GM12872 (cell line): ENCODE measurements around the gene TNNT1.

ENCODE experiments used
- CTCF ChIP-seq: IDR thresholded peaks from 3 replicates; pipeline ENCODE4 v1.5.1; 2011; ENCODE audit warnings: low read depth, mild to moderate bottlenecking, low read length, moderate library complexity; ENCODE audit not compliant: insufficient read depth

Gene TNNT1

GRCh38 chr19:55116232-55116858 lies 32.7 kb downstream of the TNNT1 start:
- no peak for TF ChIP-seq CTCF

DNA sequence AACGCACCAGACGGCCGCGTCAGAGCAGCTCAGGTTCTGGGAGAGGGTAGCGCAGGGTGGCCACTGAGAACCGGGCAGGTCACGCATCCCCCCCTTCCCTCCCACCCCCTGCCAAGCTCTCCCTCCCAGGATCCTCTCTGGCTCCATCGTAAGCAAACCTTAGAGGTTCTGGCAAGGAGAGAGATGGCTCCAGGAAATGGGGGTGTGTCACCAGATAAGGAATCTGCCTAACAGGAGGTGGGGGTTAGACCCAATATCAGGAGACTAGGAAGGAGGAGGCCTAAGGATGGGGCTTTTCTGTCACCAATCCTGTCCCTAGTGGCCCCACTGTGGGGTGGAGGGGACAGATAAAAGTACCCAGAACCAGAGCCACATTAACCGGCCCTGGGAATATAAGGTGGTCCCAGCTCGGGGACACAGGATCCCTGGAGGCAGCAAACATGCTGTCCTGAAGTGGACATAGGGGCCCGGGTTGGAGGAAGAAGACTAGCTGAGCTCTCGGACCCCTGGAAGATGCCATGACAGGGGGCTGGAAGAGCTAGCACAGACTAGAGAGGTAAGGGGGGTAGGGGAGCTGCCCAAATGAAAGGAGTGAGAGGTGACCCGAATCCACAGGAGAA lies 33.5 kb downstream of the TNNT1 start:
- TF ChIP-seq CTCF, result no peak

DNA sequence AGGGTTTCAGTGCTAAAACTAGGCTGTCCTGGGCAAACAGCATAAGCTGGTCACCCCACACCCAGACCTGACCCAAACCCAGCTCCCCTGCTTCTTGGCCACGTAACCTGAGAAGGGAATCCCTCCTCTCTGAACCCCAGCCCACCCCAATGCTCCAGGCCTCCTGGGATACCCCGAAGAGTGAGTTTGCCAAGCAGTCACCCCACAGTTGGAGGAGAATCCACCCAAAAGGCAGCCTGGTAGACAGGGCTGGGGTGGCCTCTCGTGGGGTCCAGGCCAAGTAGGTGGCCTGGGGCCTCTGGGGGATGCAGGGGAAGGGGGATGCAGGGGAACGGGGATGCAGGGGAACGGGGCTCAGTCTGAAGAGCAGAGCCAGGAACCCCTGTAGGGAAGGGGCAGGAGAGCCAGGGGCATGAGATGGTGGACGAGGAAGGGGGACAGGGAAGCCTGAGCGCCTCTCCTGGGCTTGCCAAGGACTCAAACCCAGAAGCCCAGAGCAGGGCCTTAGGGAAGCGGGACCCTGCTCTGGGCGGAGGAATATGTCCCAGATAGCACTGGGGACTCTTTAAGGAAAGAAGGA lies 34.4 kb downstream of the TNNT1 start:
- TF ChIP-seq CTCF, result no peak

DNA sequence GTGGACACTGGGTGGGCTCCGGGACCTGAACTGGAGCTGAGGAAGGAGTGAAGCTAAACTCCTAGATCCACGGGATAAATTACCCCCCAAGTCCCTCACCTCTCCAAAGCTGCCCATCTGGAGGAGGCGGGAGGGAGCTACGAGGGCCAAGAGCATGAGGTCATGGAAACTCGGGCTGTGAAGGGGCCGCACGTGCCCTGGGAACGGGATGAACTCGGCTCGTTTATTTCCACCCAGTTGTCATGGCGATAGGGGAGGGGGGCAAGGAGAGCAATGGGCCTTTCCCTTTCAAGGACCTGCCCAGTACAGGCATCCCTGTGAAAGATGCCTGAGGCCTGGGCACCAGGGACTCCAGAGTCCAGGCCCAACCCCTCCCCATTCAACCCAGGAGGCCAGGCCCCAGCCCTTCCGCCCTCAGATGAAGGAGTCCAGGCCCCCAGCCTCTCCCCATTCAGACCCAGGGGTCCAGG lies 35.4 kb downstream of the TNNT1 start:
- no peak for TF ChIP-seq CTCF

DNA sequence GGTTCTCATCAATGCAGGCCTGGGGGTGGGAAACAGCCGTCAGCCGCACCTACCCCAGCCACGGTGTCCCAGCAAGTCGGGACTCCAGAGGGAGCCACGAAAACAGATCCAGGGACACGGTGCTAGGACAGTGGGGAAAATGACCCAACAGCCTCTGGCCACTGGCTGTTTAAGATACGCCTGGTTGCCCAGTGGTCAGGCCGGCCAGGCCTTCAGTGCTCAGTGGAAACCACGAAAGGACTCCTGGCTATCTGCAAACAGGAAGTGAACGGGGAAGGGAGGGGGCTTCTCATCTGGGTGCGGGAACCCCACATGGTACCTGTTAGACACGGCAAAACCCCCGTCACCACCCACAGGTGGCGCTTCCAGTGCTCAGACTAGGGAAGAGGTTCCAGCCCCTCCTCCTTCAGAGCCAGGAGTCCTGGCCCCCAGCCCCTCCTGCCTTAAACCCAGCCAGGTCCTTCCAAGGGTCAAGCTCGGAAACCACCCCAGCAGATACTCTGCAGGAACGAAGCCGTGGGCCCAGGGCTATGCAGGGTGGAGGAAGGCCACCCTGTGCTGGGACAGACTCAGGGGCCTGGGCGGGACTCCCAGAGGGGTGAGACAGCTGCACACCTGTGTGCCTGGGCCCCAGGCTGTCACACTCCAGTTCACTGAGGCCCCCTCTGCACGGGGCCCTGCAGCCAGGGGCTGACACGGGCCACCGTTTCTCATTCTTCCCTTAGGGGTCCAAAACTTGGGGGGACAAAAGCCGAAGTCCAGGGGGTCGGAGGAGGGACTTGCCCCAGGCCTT lies 36.0 kb downstream of the TNNT1 start:
- peak; percentile 31; the same call in 2 of the 3 replicates for TF ChIP-seq CTCF

DNA sequence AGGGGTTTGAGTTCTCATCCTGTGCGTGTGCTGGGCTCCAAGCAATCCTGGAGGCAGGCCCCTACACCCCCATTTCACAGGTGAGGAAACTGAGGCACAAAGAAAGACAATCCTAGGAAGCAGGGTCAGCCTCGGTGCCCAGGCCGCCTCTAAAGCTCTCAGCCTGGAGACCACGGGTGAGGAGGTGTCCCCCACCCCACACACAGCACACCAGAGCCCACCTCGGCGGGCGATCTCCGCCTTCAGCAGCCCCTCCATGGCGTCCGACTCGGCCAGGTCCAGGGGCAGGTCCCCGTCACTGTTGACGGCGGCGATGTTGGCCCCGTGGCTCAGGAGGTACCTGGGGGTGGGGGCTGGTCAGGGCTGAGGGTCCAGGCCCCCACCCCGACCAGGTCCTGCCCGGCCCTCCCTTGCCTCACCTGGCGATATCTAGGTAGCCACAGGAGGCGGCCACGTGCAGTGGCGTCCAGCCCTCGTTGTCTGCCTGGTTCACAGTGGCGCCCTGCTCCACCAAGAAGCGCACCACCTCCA lies 36.7 kb downstream of the TNNT1 start:
- no peak for TF ChIP-seq CTCF

DNA sequence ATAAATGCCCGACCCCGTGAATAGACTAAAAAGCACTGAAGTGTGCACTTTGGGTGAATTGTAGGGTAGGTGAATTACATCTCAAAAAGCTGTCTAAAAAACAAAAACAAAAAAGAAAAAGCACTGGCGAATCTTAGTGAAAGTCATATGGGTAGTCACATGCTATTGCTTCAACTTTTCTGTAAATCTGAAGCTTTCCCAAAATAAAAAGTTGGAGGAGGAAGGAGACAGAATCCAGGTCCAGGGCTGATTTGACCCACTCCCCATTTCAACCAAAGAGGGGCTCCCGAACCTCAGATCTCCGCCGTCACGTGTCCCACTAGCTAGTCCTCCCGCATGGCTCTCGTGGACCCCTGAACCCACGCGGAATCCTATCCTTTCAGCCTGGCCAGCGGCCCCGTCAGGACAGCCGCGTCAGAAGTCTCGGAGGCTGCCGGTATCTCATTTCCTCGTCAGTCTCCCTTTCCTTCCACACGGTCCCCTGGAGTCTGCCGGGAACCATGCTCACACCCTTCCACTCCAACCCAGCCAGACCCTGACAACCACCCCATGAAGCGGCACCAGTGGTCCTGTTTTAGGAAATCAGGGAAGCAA lies 37.7 kb downstream of the TNNT1 start:
- no peak for TF ChIP-seq CTCF
